Peyer's patch (tissue), 4 donors: ENCODE data around the gene CCDC12.

ENCODE experiments used
- POLR2A ChIP-seq, 2 donors: fragments of 450-650 bp; IDR thresholded peaks; one replicate each; pipeline ENCODE4 v1.5.1; 2017; ENCODE audit warnings: antibody characterized with exemption in 2 of 2, mild to moderate bottlenecking in 2 of 2, moderate library complexity in 2 of 2
- TF ChIP-seq, protein P1 (sequence below), 6 experiments: fragments of 450-650 bp in 4 of 6; fragments of 200-600 bp in 2 of 6; sonication (generic) in 1 of 6; IDR thresholded peaks; one replicate each; pipeline ENCODE4 v1.5.1; 2017 to 2019; ENCODE audit warnings: antibody characterized with exemption in 6 of 6, mild to moderate bottlenecking in 3 of 6, moderate library complexity in 1 of 6

DNA sequence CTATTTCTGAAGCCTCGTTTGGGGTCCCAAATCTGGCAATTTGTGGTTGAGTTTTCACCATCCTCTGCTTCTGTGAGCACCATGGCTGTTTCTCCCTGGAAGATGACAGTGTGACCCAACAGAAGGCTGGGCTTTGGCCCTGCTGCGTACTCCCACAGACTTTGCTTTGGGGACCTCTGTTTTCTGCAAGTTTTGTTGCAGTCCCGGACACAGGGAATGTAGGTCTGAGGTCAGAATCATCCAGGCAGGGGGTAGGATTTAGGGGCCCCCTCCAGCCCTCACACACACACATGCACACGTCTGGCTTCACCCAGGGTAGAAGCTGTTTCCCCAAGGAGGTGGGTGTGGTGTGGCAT, 92.7 kb downstream of the CCDC12 start:
- TF ChIP-seq, protein P1, sequence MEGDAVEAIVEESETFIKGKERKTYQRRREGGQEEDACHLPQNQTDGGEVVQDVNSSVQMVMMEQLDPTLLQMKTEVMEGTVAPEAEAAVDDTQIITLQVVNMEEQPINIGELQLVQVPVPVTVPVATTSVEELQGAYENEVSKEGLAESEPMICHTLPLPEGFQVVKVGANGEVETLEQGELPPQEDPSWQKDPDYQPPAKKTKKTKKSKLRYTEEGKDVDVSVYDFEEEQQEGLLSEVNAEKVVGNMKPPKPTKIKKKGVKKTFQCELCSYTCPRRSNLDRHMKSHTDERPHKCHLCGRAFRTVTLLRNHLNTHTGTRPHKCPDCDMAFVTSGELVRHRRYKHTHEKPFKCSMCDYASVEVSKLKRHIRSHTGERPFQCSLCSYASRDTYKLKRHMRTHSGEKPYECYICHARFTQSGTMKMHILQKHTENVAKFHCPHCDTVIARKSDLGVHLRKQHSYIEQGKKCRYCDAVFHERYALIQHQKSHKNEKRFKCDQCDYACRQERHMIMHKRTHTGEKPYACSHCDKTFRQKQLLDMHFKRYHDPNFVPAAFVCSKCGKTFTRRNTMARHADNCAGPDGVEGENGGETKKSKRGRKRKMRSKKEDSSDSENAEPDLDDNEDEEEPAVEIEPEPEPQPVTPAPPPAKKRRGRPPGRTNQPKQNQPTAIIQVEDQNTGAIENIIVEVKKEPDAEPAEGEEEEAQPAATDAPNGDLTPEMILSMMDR (IDR thresholded peaks at IDR 0.05), result no peak
- no peak for TF ChIP-seq POLR2A (IDR thresholded peaks at IDR 0.05)
